KOPT-K1 (cell line): ENCODE measurements around the gene MYO18B.

Experiments used
- H3K27ac ChIP-seq: fragments of 200-600 bp; sonication (generic); 2 replicates; pipeline ENCODE4 v1.5.1; 2016; ENCODE audit warnings: antibody characterized with exemption, mild to moderate bottlenecking, low read depth, low read length; ENCODE audit not compliant: poor library complexity, severe bottlenecking
- H3K36me3 ChIP-seq: fragments of 200-600 bp; sonication (generic); 2 replicates; pipeline ENCODE4 v1.5.1; 2017; ENCODE audit warnings: antibody characterized with exemption, mild to moderate bottlenecking, low read length, moderate library complexity; ENCODE audit not compliant: insufficient read depth
- H3K9me3 ChIP-seq: fragments of 200-600 bp; sonication (generic); 2 replicates; pipeline ENCODE4 v1.5.1; 2017; ENCODE audit warnings: antibody characterized with exemption, low read length, mild to moderate bottlenecking; ENCODE audit not compliant: insufficient read depth, poor library complexity, severe bottlenecking

Gene MYO18B

DNA sequence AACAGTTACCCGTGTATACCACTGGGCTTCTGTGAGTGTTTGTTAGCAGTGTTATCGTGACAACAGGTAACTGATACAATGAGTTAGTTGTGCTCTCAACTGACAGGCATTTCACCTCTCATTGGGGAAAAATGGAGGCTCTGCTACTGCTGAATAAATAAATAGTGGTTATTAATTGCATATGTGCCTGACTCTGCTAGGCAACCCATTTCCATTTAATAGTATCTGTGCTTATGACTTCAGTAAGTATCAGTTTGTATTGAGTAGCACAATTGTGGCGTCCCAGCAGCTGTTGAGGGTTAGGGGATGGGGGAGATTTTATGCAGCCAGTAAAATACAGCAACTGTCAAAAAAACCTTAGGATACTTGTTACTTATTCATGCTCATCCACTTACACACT, 303.9 kb downstream of the MYO18B start:
- H3K27ac ChIP-seq, result no peak overlapping the region
- H3K9me3 ChIP-seq, result no peaks in the 10 kb centered on the region
- H3K36me3 ChIP-seq, result peaks cover 86% of the 10 kb centered on the region

DNA sequence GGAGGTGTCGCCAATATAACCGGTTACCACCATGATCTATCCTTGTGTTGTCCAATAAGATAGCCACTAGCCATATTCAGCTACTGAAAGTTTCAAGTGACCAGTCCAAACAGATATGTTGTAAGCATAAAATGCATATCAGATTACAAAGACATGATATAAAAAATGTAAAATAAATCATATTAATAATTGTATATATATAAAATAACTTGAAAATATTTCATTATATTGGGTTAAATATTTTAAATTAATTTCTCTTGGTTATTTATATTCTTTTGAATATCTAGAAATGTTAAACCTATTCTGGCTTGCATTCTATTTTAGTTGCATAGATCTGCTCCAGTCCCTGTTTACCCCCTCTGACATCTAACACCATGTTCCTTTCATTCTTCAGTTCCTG, 305.5 kb downstream of the MYO18B start:
- H3K27ac ChIP-seq, result no peak overlapping the region
- H3K9me3 ChIP-seq, result no peaks in the 10 kb centered on the region
- peaks cover 93% of the 10 kb centered on the region for H3K36me3 ChIP-seq

DNA sequence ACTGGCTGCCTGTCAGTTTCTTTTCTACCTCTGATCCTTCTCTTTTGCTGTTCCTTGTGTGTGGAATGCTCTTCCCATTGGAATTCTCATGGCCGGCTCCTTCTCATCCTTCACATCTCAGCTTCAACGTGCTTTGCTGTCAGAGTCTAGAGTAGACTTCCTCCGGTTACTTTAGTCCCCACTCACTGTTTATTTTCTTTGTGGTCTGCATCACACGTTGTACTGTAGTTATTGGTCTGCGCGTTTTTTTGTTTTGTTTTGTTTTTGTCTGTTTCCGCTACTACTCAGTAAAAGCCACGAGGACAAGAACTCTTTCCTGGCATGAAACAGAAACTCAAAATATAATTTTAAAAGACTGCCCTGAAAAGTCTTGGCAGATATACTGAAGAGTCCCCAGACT, 305.9 kb downstream of the MYO18B start:
- no peak overlapping the region for H3K27ac ChIP-seq
- no peaks in the 10 kb centered on the region for H3K9me3 ChIP-seq
- peaks cover 91% of the 10 kb centered on the region for H3K36me3 ChIP-seq

DNA sequence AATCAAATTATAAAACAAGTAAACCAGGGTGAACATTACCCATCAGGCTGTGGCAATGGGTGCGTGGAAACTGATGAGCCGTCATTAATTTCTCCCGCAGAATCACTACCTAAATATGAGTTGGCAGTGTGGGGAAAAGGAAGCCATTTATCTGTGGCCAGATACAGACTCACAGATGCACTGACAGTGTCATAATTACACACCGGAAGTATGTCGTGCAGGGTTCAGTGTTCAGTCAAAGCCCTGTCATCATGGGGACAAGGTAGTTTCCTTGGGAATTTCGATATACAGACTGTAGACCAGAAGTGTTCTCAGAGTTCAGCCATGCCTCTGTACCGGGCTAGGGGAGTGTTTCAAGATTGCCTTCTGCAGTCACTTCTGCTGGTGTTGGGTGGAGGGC, 308.1 kb downstream of the MYO18B start:
- H3K27ac ChIP-seq, result no peak overlapping the region
- no peaks in the 10 kb centered on the region for H3K9me3 ChIP-seq
- H3K36me3 ChIP-seq, result peaks cover 91% of the 10 kb centered on the region

DNA sequence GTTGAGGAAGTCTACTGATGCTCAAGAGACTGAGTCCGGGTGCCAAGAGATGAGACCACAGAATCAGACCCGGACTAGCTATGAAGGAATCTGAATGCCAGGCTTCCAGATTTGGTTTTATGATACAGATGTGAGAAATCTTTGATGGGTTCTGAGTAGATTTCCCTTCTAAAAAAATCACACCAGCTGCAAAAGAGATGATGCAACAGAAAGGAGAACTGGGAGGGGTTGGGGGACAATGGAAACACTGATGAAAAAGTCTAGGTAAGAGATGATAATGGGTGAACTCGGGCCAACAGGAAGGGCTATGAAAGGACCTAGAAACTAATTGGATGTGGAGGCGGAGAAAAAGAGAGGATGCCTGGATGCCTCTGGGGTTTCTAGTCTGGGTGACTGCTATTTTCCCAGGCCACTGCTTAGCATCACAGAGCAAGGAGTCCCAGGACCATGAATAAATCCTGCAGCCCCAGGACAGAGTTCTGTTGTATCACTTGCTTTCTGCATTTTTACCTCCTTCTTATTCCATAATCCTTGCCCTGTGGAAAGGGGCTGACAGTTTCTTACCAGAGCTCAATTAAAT, 311.8 kb downstream of the MYO18B start:
- H3K27ac ChIP-seq, result no peak overlapping the region
- peaks cover 97% of the 10 kb centered on the region for H3K36me3 ChIP-seq
- no peaks in the 10 kb centered on the region for H3K9me3 ChIP-seq

DNA sequence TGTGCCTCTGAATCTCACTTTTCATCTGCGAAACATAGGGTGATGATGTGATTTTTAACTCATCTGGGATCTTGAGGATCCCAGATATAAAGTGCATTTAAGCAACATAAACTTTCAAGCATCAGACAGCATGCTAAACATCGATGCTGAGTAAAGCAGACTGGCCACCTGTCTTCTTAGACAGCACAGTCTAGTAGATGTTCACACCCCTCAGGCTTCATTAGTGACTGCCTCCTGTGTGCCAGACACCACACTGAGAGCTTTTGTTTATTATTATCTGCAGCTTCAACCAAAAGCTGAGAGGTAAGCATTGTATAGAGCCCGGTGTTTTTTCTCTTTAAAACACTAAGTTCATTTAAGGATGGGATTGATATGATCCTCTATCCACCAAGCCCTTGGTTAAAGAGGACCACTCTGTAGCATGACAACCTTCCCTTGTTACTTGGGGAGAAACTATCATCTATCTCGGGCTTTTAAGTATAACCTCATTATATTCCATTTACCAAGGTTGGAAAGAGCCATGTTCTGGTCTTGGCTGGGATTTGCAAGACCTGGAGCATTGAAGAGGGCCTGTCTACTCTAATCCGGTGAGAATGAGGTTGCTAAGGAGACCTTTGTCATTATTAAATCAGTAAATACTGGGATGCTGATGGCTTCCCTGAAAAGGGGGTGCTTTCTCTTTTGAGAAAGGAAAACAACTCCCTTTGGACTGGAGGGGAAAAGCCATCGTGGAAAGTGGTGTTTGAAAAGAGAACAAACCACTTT, 313.0 kb downstream of the MYO18B start:
- Histone ChIP-seq H3K36me3 (peaks cover 97% of the 10 kb centered on the region), H3K27ac (no peak overlapping the region), H3K9me3 (no peaks in the 10 kb centered on the region)

DNA sequence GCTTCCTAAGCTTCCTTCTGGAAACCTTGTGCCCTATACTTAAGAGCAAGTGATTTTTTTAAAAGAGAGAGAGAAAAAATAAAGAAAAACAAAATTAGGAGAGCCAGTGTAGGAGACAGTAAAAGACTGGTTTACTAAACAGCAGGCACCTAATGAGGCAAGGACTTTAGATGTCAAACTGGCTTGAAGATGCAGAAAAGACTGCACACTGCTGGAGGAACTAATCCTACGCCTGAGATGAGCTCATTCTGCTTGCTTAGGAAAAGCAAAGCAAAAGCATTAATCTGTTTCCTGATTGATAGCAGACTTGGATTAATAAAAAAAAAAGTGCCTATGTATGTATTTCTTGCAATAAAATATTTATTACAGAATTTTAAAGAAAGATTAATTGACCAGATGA, 313.7 kb downstream of the MYO18B start:
- Histone ChIP-seq H3K27ac (no peak overlapping the region), H3K36me3 (peaks cover 97% of the 10 kb centered on the region), H3K9me3 (no peaks in the 10 kb centered on the region)

DNA sequence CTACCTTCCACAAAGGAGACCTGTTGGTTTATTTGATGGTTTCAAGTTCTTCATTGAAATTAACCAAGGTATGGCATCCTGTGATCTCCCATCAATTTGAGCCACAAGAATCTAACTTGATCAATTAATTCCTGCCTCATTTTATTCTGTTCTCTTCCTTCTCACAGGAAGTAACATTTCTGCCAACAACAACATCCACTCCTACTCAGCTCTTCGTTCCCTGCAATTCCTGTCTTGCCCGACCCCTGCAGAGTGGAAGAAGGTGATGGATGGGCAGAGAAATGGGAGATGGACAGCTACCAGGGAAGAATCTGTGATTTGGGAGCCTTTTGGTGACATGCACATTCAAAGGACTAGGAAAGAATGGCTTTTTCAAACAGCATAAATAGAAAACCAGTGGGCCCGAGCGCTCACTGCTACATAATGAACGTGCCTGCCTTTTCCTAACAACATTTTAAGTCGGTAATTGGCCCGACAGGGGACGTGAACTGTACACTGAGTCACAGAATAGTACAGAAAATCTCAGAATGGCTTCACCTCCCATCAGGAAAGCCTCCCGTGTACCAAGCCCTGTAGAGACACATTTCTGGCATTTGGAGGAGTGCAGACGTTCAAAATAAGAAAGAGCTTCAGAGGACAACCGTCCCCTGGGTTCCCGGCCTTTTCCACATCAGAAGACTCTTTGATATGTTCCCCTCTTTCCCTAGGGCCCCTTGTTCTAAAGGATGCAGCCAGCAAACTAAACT, 314.6 kb downstream of the MYO18B start:
- H3K27ac ChIP-seq, result no peak overlapping the region
- H3K9me3 ChIP-seq, result no peaks in the 10 kb centered on the region
- H3K36me3 ChIP-seq, result peaks cover 97% of the 10 kb centered on the region

DNA sequence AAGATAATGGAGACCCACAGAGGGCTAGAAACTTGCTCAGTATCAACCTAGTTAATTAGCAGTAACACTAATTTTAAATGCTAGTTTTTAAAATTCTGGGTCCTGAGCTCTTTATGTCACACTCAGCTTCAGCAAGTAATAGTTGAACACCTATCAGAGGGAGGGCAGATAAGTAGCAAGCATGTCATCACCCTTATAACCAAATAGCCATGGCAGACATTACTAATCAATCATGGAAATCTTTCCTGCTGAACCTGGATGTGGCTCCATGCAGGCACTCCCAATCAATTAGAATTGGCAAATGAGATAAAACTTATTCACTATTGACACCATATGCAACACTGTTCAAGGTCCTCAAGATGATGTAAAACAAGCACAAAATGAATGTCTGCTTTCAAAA, 315.7 kb downstream of the MYO18B start:
- H3K9me3 ChIP-seq, result no peaks in the 10 kb centered on the region
- peaks cover 98% of the 10 kb centered on the region for H3K36me3 ChIP-seq
- H3K27ac ChIP-seq, result no peak overlapping the region

DNA sequence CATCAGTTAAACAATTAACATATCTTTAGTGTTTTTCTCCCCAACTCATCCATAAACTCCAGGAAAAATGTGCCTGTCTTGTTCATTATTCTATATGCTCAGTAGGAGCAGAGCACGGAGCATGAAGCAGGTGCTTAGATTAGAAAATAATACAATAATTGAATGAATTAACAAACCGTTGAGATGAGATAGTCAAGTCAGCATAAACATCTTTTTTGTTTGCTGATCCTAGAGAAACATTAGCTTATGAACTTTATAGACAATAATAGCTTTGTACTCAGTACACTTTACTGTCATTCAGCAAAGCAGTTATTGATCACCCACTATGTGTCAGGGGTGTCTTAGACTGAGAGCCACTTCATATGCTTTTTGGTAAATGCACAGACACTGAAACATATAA, 322.1 kb downstream of the MYO18B start:
- peaks cover 46% of the 10 kb centered on the region for H3K36me3 ChIP-seq
- H3K27ac ChIP-seq, result no peak overlapping the region
- H3K9me3 ChIP-seq, result no peaks in the 10 kb centered on the region

DNA sequence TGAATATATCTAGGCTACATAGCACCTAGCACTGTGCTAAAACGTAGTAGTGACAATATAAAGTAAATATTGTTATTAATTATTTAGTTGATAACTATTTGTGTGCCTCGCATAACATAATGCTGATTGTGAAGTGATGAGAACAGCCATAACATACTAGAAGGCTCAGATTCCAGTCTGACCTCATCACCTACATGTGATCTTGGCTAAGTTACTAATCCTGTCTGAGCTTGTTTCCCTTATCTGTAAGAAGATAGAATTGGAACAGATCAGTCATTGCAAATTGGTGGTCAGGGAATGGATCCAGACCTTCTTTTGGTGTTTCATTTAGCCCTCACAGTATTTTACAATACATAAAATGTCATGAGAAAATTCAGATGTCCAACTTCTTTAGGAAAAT, 323.9 kb downstream of the MYO18B start:
- no peaks in the 10 kb centered on the region for H3K9me3 ChIP-seq
- no peak overlapping the region for H3K27ac ChIP-seq
- peaks cover 28% of the 10 kb centered on the region for H3K36me3 ChIP-seq

DNA sequence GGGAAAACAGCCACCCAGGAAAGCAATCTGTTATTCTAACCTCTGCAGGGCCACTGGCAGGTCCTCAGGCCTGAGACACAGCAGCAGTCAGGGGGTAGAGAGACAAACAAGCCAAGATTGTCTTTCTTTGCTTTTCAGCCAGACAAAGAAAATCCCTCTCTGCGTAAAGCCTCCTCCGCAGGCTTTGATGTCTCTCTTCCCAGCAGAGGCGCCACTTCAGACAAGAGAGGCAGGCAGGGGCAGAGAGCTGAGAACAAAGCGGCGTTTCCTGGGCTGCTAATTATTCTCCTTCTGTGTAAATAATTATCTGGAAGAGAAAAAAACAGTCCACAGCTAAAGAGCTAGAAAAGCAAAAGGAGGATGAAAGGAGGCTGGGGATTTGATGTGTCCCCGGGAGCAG, 324.5 kb downstream of the MYO18B start:
- H3K27ac ChIP-seq, result no peak overlapping the region
- no peaks in the 10 kb centered on the region for H3K9me3 ChIP-seq

DNA sequence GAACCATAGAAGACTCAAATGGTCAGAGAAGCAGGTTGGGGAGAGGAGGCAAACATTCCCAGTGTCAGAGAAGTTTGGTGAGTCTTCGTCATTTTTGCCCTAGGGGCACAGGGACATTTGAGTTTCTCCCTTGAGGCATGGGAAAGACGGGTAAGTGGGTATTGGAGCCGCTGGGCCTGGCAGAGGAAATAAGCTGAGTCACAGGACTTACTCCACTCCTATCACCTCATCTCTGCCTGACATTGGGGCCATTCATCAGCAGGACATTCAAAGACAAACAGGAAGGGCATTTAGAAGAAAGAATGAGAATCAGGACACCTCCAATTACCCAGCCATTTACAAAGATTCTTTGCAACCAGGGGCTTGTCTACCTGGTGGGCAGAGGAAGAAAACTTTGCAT, 326.6 kb downstream of the MYO18B start:
- H3K36me3 ChIP-seq, result 0 out of 2 replicates have a peak, but pooled peaks cover 2% of the 10 kb centered on the region
- no peaks in the 10 kb centered on the region for H3K9me3 ChIP-seq
- no peak overlapping the region for H3K27ac ChIP-seq

More for the DNA sequence above, 324.5 kb downstream of the MYO18B start:
- H3K36me3 ChIP-seq, result peaks cover 22% of the 10 kb centered on the region

DNA sequence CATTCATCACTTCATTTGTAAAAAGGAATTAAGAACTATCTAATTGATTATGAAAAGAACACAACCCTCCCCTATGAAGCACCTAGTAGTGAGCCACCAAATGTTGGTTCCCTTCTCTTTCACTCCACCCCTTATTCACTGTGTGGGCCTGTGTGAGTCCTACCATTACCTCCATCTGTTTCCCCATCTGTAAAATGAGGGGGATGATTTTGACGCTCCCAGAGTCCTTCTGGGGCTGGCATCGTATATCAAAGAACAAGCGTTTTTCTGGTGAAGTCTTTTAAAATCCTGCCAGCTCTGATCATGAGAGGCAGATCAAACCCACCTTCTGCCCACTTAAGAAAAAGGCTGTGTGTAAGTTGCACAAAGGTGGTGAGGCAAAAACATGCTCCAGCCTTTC, 330.6 kb downstream of the MYO18B start:
- no peaks in the 10 kb centered on the region for H3K36me3 ChIP-seq
- no peaks in the 10 kb centered on the region for H3K9me3 ChIP-seq
- H3K27ac ChIP-seq, result no peak overlapping the region

DNA sequence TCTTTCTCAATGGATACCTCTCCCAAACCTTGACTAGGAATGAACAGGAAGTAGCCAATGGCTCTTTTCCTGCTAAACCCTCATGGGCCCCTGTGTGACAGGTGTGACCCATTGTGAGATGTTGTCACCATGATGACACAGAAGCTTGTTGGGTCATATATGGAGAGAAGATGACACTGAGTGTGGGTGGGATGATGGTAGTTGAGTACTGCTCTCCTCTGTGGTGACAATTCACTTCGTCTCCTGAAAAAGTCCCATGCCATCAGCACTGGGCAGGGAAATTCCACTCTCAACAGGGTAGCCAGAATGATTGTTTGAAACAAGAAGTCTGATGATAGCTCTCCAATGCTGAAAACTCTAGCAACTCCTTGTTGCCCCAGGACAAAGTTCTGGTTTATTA, 333.3 kb downstream of the MYO18B start:
- H3K36me3 ChIP-seq, result no peaks in the 10 kb centered on the region
- H3K27ac ChIP-seq, result no peak overlapping the region
- no peaks in the 10 kb centered on the region for H3K9me3 ChIP-seq
